Measurements from ENCODE around the gene MAP3K7.

- no peak for TF ChIP-seq POLR2AphosphoS5 (IDR thresholded peaks at IDR 0.05; ENCODE audit: low read depth)
- TF ChIP-seq CTCF (conservative IDR thresholded peaks at IDR 0.05; ENCODE audit: low read depth in 2 of 2): no peak
- no peak for TF ChIP-seq EZH2phosphoT487 (IDR thresholded peaks at IDR 0.05; ENCODE audit: unreplicated experiment)
- no peak for TF ChIP-seq EZH2 (IDR thresholded peaks at IDR 0.05; ENCODE audit: low read depth, unreplicated experiment)
These were observed 11.6 kb downstream of the MAP3K7 start for GRCh38 chr6:90575267-90575666.

All from GM23338 (cell line).